Iris pigment epithelial cell (primary cell): ENCODE data around the gene CDK9.
A peak's percentile ranks its signal among the peaks of the same experiment; 100 is the strongest.
"Not testable (repeated sequence)": the region's sequence is repeated elsewhere in the genome, so short reads cannot be mapped to it uniquely, and the experiment has no call there.

Experiments used
- DNase-seq: peaks from one replicate; pipeline ENCODE4 v3.0.0-alpha.2; 2011; ENCODE audit warnings: low read depth

The CDK9 gene

DNA sequence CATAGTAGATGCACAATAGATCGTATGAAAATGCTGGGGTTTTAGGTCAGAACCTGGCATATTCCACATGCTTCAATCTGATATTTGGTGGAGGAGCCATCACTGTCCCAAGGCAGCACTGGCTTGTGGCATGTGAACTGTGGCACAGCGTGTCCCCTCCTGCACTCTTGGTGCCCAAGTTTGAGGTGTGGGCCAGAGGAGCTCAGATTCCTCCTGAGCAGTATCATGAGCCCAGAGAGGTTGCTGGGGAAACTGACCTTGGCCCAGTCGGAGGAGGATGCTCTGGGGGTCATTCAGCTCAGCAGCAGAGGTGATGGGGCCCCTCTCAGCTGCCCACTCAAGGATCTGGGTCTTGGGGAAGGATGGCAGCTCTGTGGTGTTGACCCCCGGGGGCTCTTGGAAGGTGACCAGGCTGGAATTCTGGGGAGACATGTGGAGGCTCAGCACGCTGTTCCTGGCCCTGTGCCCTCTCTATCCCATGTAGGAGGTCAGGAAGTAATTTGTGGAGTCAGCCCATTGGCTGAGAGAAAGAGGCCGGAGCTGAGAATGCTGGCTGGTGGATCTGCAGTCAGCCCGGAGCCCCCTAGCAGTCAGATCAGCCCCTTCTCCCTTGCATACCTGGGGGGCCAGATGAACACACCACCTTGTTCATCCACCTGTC, 40.5 kb downstream of the CDK9 start:
- DNase-seq: no peak

DNA sequence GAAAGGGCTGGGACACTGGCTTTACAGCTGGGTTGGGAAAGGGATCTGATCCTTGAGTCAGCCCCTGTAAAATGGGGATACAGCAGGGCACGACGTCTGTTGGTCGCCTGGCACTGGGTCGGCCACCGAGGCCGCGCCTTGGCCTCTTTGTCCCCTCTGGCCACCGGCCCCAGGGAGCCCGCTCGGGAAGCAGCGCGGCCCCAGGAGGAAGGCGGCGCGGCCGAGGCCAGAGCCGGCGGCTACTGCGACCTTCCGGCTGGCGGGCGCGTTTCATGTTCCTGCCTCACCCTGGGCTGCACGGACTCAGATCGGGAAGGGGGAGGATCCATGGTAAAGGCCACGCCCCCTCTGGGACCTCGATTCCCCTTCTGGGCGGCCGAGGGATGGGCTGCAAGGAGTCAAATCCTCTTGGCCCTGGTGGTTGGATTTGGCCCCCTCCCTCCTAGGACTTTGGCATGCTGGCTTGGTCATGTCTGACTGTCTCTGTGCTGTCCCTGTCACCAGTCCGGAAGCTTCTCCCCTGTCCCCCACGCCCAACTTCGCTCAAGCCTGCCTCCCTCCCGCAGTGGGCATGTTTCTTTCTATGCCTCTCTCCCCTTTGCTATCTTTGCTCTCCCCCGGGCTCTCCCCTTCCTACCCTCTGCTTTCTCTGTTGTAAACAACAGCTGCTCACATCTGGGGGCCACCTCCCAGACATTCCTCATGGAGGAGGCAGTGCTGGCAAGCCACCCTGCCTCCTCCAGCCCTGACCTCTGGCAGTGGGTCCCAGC, 42.6 kb downstream of the CDK9 start:
- peak; percentile 63 for DNase-seq

DNA sequence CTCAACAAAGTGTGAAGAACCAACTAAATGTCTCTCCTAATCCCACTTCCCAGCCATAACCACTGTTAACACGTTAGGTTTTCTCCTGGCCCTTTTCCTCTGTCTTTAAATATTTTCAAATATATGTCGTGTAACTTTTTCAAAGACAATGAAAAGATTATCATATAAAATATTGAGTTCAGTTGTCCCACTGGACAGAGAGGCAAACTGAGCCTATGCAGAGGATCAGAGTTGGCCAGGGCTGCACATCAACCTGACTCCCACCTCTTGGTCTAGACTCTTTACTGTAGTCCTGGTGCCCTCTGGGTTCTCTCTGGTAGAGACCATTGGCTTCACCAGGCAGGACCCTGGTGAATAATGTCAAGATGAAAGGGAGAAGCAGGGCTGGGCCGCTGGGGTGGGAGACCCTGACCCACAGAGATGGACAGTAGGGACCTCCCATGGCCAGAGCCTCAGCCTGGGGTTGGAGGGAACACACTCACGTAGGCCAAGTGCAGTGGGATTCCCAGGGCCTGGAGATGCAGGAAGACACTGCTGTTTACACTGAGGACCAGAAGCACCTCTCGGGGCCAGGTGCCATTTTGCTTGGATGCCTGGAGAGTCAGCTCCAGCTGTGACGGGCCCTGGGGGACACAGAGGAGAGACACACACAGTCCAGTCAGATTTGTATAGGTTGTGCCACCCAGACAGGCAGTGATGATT, 43.5 kb downstream of the CDK9 start:
- DNase-seq: no peak

DNA sequence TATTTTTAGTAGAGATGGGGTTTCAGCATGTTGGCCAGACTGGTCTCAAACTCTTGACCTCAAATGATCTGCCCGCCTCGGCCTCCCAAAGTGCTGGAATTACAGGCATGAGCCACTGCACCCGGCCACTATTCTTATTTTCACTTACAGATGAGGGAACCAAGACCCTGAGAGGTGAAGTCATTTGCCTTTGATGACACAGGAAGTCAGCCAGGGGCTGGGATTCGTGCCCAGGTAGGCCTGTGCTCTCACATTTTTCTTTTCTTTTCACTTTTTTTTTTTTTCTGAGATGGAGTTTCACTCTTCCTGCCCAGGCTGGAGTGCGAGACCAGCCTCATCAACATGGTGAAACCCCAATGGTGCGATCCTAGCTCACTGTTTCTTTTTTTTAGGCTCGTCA, 46.4 kb downstream of the CDK9 start:
- no peak for DNase-seq

DNA sequence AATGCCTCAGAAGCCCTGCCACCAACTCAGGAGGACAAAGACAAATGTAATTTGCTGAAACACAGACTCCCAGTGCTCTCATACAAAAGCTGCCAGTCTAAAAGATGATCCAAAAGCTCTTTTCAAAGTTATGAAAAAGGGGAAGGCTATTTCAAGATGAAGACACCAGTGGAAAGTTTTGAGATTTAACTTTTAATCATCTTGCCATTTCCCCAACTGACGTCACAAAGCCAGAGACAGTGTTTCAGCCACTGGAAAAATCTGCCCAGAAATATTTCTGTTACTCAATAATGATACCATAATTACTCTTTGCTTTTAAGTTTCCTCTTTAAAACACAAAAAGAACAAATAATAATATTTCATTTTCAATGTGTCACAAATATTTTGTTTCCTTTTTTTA, 47.7 kb downstream of the CDK9 start:
- peak; percentile 50 for DNase-seq

DNA sequence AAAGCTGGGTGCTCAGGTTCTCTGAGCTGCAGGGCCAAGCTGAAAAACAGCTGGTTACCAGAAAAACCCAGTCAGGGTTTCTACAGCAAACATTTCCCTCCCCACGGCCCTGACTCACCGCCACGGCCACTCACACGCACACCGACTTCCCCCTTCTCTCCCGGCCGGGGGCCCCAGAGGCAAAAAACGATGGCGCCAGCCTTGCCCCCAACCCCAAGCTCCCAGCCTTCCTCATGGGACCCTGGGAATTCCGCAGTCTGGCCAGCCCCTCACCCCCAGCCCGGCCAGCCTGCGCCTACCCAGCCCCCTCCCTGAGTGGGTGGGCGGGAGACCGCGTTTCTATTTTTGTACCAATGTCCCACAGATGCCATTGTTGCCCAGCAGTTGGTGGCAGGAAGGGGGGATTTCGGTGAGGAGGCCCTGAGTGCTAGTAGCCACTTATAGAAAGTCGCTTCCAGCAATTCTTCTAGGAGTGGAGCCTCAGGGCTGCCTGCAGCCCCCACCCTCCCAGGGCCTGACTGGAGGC, 50.2 kb downstream of the CDK9 start:
- peak; percentile 79 for DNase-seq

DNA sequence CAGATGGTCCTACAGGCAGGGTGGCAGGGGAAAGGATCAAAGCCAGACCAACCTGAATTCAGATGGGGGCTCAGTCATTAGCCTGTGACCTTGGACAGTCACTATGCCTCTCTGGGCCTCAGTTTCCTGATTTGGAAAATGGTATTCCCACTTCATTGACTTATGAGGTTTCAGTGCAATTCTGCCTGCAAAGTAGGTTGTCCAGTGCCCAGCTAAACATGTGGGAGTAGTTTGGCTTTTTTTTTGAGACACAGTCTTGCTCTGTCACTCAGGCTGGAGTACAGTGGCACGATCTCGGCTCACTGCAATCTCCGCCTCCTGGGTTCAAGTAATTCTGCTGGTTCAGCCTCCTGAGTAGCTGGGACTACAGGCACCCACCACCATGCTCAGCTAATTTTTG, 50.7 kb downstream of the CDK9 start:
- DNase-seq: not testable (repeated sequence)

DNA sequence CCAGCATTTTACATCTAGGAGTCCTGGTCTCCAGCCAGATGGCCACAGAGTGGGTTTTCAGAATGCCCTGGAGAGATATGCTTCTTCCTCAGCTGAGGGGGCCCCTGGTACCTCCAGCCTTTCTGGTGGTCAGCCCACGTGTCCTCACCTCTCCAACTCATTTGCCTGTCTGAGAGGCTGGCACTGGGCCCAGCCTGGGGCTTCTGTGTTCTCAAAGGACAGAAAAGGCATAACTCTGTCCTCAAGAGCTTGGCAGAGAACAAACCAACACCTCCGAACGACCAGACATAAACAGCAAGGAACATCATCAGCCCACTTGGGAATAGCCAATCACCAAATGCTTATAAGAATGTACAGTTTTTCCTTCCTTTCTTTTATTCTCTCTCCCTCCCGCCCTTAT, 51.5 kb downstream of the CDK9 start:
- DNase-seq: no peak

DNA sequence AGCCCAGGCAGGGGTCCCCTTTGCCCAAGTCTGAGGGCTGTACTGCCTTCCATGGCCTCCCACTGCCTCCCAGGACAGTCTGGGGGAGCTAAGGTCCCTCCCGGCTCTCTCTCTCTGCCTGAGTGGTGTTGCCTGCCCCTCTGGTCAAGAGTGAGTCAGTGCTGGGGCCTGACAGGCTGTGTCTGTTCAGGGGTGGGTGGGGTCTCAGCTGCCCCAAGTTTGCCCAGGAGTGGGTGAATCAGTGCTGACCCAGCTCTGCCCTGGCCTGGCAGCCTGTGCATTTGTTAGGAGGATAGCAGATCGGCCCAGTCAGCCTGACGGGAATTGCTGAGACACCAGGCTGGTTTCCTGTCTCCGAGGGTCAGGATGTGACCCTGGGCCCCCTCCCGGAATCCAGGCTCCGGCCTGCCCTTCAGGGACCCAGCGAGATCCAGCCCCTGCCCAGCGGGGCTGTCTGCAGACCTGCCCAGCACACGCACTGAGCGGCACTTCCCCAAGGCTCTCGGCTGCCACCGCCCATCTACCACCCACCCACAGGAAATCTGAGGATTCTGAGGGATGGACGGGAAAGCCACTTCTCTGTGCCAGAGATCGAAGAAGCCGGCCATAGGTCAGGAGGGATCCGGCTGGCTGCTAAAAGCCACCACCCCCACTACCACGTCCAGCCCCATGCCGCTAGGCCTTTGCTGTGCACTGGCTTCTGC, 52.7 kb downstream of the CDK9 start:
- peak; percentile 91 for DNase-seq
